Adrenal gland (tissue), 12 donors: ENCODE results near the gene PBRM1. TPM values are rescaled to one million over a fixed set of nuclear protein-coding genes. Genes with fewer than 3 reads are reported as not detected.

Experiments used
- DNase-seq, 7 donors: peaks; one replicate each; pipeline ENCODE4 v3.0.0-alpha.2; 2019 to 2020
- H3K27ac ChIP-seq, 5 donors: fragments of 200-600 bp; sonication (generic) in 4 of 5; 1 replicate in 3 of 5; 2 replicates in 2 of 5; pipeline versions ENCODE4 v1.5.1 to v1.8.0; 2016 to 2020; ENCODE audit warnings: mild to moderate bottlenecking in 1 of 5
- H3K27me3 ChIP-seq: fragments of 200-600 bp; 2 replicates; pipeline ENCODE4 v1.8.0; 2021
- H3K36me3 ChIP-seq, 2 donors: fragments of 200-600 bp; replicated peaks in 1 of 2; 1 replicate in 1 of 2; 2 replicates in 1 of 2; pipeline versions ENCODE4 v1.5.1 to v1.8.0; 2018 to 2022
- H3K4me1 ChIP-seq, 2 donors: fragments of 200-600 bp; replicated peaks in 1 of 2; 1 replicate in 1 of 2; 2 replicates in 1 of 2; pipeline versions ENCODE4 v1.5.1 to v1.8.0; 2018 to 2021
- H3K4me3 ChIP-seq, 4 donors: fragments of 200-600 bp; sonication (generic) in 3 of 4; one replicate each; pipeline ENCODE4 v1.5.1; 2016 to 2018
- H3K9me3 ChIP-seq, 3 donors: fragments of 200-600 bp; sonication (generic) in 1 of 3; replicated peaks in 1 of 3; 1 replicate in 2 of 3; 2 replicates in 1 of 3; pipeline versions ENCODE4 v1.5.1 to v1.8.0; 2016 to 2021
- POLR2A ChIP-seq, 2 donors: fragments of 450-650 bp; IDR thresholded peaks; one replicate each; pipeline ENCODE4 v1.6.1; 2017; ENCODE audit warnings: antibody characterized with exemption in 2 of 2, mild to moderate bottlenecking in 2 of 2, moderate library complexity in 1 of 2
- WGBS, 4 donors: extraction: QIAGEN DNeasy Blood & Tissue Kit in 2 of 4; methylation state at CpG; one replicate each; pipeline versions ENCODE4 v1.1.5 to v1.1.7; 2013 to 2017; 5-methylcytosine and 5-hydroxymethylcytosine counted together
- intact Hi-C, 2 donors: fragments of 100-400 bp; cut with DNase I; formaldehyde crosslinking; loops; one replicate each; pipeline versions ENCODE4 v1.14.1 to v1.15.0; 2022 to 2023
- polyA plus RNA-seq, 3 donors: library from polyadenylated mRNA; stranded (reverse); fragments of 200-250 nt in 2 of 3; fragments of 350-450 nt in 1 of 3; fragmentation: Illumina TruSeq in 1 of 3; extraction: RNeasy Lipid Tissue Mini Kit (QIAGEN cat#74804) in 1 of 3; gene quantifications; one replicate each; pipeline ENCODE4 v1.2.3, GENCODE V29; 2013 to 2014
- total RNA-seq, 9 donors: library from RNA; depleted of rRNA in 4 of 9; stranded (reverse); fragments of >200 nt in 4 of 9; fragments of 120-200 nt in 1 of 9; fragmentation: NEBNext Ultra II Directional in 1 of 9; extraction: Animal tissue kit (Norgen Biotek cat#: 25700) in 1 of 9; gene quantifications; one replicate each; pipeline versions ENCODE4 v1.1.0 to v1.2.4, GENCODE V29; 2013 to 2023
- TF ChIP-seq, protein P1 (sequence below), 6 experiments: fragments of 450-650 bp in 4 of 6; fragments of 200-600 bp in 2 of 6; sonication (generic) in 1 of 6; IDR thresholded peaks; 1 replicate in 5 of 6; 2 replicates in 1 of 6; pipeline versions ENCODE4 v1.5.1 to v1.8.0; 2016 to 2021; ENCODE audit warnings: antibody characterized with exemption in 6 of 6, mild to moderate bottlenecking in 2 of 6, moderate library complexity in 1 of 6
- donor health status: healthy with polysubstance abuse.
- donor health status: Bipolar disorder and iron deficiency.
- donor health status: DM: yes; HTN: yes; CAD: no.
- donor health status: DM: no; HTN: no; CAD: no.
- donor health status: DM: no; HTN: no; CAD: no.
- donor health status: DM: yes; HTN: yes; CAD: no.

PBRM1 gene
- total and polyA plus RNA-seq, 12 donors = 4.2 to 108 (median 47.5) TPM

DNA sequence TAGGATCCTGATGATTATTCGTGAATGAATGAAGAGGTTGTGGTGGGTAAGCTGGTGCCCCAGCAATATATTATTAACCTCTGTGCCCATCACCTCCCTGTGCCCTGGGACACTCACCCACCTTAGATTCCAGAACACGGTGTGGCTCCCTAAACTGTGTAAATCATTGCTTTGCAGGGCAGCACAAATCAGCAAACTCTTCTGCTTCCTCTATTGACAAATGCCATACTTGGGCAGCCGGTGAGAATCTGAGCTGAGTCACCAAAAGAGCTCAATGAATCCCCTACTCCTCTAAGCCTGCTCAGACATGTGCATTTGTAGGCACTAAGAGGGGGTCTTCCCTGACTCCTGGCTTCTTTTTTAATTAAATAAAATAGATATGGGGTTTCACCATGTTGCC, 133.6 kb downstream of the PBRM1 start:
- Histone ChIP-seq H3K4me1 (peaks cover 35 to 54% of the 10 kb centered on the region in 2 donors), H3K36me3 (peaks cover 0 to 38% of the 10 kb centered on the region in 2 donors), H3K4me3 (no peak overlapping the region), H3K27me3 (no peaks in the 10 kb centered on the region), H3K9me3 (no peaks in the 10 kb centered on the region), H3K27ac (peak overlapping the region in 2 of 5 donors; percentile 29 to 60)
- DNase-seq = no peak
- WGBS, 4 donors = 45 to 55% (median 51%) methylated on average over 3 of the region's 3 CpGs
- TF ChIP-seq, protein P1, sequence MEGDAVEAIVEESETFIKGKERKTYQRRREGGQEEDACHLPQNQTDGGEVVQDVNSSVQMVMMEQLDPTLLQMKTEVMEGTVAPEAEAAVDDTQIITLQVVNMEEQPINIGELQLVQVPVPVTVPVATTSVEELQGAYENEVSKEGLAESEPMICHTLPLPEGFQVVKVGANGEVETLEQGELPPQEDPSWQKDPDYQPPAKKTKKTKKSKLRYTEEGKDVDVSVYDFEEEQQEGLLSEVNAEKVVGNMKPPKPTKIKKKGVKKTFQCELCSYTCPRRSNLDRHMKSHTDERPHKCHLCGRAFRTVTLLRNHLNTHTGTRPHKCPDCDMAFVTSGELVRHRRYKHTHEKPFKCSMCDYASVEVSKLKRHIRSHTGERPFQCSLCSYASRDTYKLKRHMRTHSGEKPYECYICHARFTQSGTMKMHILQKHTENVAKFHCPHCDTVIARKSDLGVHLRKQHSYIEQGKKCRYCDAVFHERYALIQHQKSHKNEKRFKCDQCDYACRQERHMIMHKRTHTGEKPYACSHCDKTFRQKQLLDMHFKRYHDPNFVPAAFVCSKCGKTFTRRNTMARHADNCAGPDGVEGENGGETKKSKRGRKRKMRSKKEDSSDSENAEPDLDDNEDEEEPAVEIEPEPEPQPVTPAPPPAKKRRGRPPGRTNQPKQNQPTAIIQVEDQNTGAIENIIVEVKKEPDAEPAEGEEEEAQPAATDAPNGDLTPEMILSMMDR (IDR thresholded peaks at IDR 0.05) = no peak
- no peak for TF ChIP-seq POLR2A (IDR thresholded peaks at IDR 0.05)
- intact Hi-C loops = no loop called here

DNA sequence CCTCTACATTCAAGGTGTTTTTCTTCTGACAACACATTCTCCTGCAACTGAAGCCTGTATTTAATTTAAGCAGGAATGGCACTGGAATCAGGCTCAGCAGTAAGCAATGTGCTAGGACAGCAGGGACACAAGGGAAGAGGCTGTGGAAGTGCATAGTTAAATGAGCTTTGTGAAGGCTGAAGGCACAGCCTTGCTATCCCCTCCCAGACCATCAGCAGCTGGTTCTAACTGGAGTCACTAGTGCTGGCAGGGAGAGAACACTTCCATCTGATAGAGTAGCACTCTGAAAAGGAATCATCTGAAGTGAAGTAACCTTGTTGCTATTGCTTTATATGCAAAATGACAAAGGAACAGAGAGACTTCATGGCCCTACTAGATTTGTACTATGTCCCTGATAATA, 134.6 kb downstream of the PBRM1 start:
- Histone ChIP-seq H3K27me3 (no peaks in the 10 kb centered on the region), H3K27ac (peak overlapping the region in 3 of 5 donors; percentile 11 to 67 (median 28)), H3K36me3 (peaks cover 0 to 45% of the 10 kb centered on the region in 2 donors), H3K4me1 (peaks cover 26 to 45% of the 10 kb centered on the region in 2 donors), H3K9me3 (no peaks in the 10 kb centered on the region), H3K4me3 (no peak overlapping the region)
- peak in 1 of 2 donors; percentile 19 for TF ChIP-seq POLR2A (IDR thresholded peaks at IDR 0.05)
- TF ChIP-seq, protein P1 (IDR thresholded peaks at IDR 0.05) = no peak
- intact Hi-C loops = no loop called here
- DNase-seq = no peak

DNA sequence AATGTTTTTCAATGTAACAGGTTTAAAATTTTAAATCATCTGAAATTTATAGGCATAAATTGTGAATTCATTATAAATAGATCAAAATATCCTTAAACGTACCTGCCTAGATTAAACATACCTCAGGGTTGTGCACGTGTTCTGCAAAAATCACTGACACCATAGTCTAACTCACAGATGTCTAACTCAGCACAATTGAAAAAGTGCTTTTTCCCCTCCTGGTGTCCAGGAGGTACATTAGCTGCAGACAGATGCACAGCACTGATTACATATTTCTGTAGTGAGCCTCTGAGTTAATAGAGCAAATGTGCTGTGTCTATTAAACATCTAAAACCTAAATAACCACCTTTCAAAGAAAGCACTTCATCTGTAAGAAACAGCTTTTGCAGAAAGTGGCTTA, 138.6 kb downstream of the PBRM1 start:
- Histone ChIP-seq H3K27me3 (no peaks in the 10 kb centered on the region), H3K4me3 (no peak overlapping the region), H3K27ac (no peak overlapping the region), H3K4me1 (peaks cover 0 to 19% of the 10 kb centered on the region in 2 donors), H3K9me3 (no peaks in the 10 kb centered on the region), H3K36me3 (peaks cover 0 to 38% of the 10 kb centered on the region in 2 donors)
- intact Hi-C loops = loop anchor here in 1 of 2 donors (10.0 kb wide), 1 partner anchor 118 kb away; no protein-coding TSS in a partner anchor
- no peak for TF ChIP-seq POLR2A (IDR thresholded peaks at IDR 0.05)
- TF ChIP-seq, protein P1 (IDR thresholded peaks at IDR 0.05) = no peak
- WGBS, 4 donors = 65 to 79% (median 69%) methylated on average over 2 of the region's 2 CpGs
- DNase-seq = no peak

DNA sequence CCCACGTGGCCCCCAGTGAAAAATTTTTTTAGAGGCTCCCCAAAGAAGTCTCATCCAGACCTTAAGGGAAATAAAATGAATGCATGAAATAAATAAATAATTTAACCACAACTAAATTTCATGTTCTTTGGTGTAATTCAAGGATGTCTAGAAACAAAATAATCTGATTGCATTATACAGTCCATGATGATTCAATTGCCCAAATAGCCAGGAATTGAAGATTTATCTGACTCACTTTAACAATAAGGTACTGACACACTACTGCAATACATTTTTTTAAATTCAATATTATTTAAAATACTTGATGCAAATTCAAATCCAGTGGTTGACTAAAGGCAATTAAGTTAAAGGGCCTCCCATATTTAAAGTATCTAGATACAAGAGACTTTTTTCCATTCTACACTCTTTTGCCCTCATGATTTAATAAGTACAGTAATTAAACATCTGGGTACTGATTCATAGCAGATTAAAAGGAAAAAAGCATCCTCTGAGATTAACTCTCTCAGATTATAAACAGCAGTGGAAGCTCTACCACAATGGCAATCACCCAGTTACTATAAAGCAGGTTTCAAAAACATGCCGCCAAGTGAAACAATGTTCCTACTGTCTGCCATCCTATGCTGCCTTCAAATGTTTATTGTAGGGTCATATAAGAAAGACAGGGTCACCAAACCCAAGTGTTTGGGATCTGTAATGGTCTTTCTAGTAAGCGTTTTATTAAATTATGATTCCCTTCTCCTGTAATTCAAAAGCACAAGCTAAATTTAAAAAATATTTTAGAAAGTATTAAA, 139.4 kb downstream of the PBRM1 start:
- Histone ChIP-seq H3K4me1 (peaks cover 0 to 19% of the 10 kb centered on the region in 2 donors), H3K27me3 (no peaks in the 10 kb centered on the region), H3K4me3 (no peak overlapping the region), H3K27ac (peak overlapping the region in 1 of 5 donors; percentile 16), H3K9me3 (no peaks in the 10 kb centered on the region), H3K36me3 (peaks cover 0 to 43% of the 10 kb centered on the region in 2 donors)
- no peak for DNase-seq
- WGBS, 4 donors = 76 to 86% (median 81%) methylated on average over 3 of the region's 3 CpGs
- TF ChIP-seq POLR2A (IDR thresholded peaks at IDR 0.05) = no peak
- TF ChIP-seq, protein P1 (IDR thresholded peaks at IDR 0.05) = no peak
- intact Hi-C loops = loop anchor here in 1 of 2 donors (10.0 kb wide), 1 partner anchor 118 kb away; no protein-coding TSS in a partner anchor
